Measurements from ENCODE around the gene AMIGO3.
"Not testable (repeated sequence)": the region's sequence is repeated elsewhere in the genome, so short reads cannot be mapped to it uniquely, and the experiment has no call there.

Gene AMIGO3, protein sequence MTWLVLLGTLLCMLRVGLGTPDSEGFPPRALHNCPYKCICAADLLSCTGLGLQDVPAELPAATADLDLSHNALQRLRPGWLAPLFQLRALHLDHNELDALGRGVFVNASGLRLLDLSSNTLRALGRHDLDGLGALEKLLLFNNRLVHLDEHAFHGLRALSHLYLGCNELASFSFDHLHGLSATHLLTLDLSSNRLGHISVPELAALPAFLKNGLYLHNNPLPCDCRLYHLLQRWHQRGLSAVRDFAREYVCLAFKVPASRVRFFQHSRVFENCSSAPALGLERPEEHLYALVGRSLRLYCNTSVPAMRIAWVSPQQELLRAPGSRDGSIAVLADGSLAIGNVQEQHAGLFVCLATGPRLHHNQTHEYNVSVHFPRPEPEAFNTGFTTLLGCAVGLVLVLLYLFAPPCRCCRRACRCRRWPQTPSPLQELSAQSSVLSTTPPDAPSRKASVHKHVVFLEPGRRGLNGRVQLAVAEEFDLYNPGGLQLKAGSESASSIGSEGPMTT

GRCh38 chr3:49719214-49719884 lies at the start of gene AMIGO3:
AMIGO3 (minus strand) TSS chr3:49719684; CDS start chr3:49719465, 219 bp downstream.
- peaks cover 13 to 23% of the 10 kb centered on the region in 2 donors for H3K36me3 ChIP-seq (ENCODE audit: control insufficient read depth in 2 of 2, insufficient read depth in 2 of 2, low read length in 2 of 2)
- H3K4me3 ChIP-seq (ENCODE audit: low read length in 2 of 2) = peak within 1 kb of the TSS; percentile 70 to 83
- peaks cover 0 to 3% of the 10 kb centered on the region in 2 donors for H3K27me3 ChIP-seq (ENCODE audit: control insufficient read depth in 1 of 2, insufficient read depth in 2 of 2, low read length in 2 of 2)
- no peaks in the 10 kb centered on the region for H3K9me3 ChIP-seq (ENCODE audit: control insufficient read depth in 2 of 2, low read length in 2 of 2)
- peak within 1 kb of the TSS; percentile 32 to 47 for H3K9ac ChIP-seq (ENCODE audit: low read length in 2 of 2)
- peaks cover 32% of the 10 kb centered on the region for H3K4me1 ChIP-seq (ENCODE audit: control insufficient read depth, insufficient read depth, low read length)
- peak within 1 kb of the TSS; percentile 18 for H3K27ac ChIP-seq (ENCODE audit: low read length)

DNA sequence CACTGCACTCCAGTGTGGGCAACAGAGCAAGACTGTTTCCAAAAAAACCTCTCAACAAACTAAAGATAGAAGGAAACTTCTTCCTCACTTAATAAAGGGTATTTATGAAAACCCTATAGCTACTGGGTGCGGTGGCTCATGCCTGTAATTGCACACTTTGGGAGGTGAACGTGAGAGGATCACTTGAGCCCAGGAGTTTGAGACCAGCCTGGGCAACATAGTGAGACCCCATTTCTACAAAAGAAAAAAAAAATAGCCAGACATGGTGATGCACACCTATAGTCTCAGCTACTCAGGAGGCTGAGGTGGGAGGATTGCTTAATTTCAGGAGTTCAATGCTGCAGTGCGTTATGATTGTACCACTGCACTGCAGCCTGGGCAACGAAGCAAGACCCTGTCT lies 44.5 kb upstream of the AMIGO3 start:
- Histone ChIP-seq H3K4me1 (ENCODE audit: control insufficient read depth, insufficient read depth, low read length) (no peaks in the 10 kb centered on the region), H3K4me3 (ENCODE audit: low read length in 2 of 2) (no peak overlapping the region), H3K9ac (ENCODE audit: low read length in 2 of 2) (no peak overlapping the region), H3K9me3 (ENCODE audit: control insufficient read depth in 2 of 2, low read length in 2 of 2) (no peaks in the 10 kb centered on the region), H3K36me3 (ENCODE audit: control insufficient read depth in 2 of 2, insufficient read depth in 2 of 2, low read length in 2 of 2) (no peaks in the 10 kb centered on the region), H3K27me3 (ENCODE audit: control insufficient read depth in 1 of 2, insufficient read depth in 2 of 2, low read length in 2 of 2) (no peaks in the 10 kb centered on the region), H3K27ac (ENCODE audit: low read length) (no peak overlapping the region)

DNA sequence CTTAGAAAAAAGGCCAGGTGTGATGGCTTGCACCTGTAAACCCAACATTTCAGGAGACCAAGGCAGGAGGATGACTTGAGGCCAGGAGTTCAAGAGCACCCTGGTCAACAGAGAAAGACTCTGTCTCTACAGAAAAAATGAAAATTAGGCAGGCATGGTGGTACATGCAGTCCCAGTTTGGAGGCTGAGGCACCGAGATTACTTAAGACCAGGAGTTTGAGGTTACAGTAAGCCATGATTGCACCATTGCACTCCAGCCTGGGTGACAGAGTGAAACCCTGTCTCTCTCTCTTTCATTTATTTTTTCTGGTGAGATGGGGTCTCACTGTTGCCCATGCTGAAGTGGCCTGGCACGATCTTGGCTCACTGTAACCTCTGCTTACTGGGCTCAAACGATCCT lies 42.2 kb upstream of the AMIGO3 start:
- Histone ChIP-seq H3K9me3 (ENCODE audit: control insufficient read depth in 2 of 2, low read length in 2 of 2) (no peaks in the 10 kb centered on the region), H3K4me1 (ENCODE audit: control insufficient read depth, insufficient read depth, low read length) (no peaks in the 10 kb centered on the region), H3K36me3 (ENCODE audit: control insufficient read depth in 2 of 2, insufficient read depth in 2 of 2, low read length in 2 of 2) (no peaks in the 10 kb centered on the region), H3K27me3 (ENCODE audit: control insufficient read depth in 1 of 2, insufficient read depth in 2 of 2, low read length in 2 of 2) (no peaks in the 10 kb centered on the region), H3K4me3 (ENCODE audit: low read length in 2 of 2) (no peak overlapping the region), H3K27ac (ENCODE audit: low read length) (no peak overlapping the region), H3K9ac (ENCODE audit: low read length in 2 of 2) (no peak overlapping the region)

DNA sequence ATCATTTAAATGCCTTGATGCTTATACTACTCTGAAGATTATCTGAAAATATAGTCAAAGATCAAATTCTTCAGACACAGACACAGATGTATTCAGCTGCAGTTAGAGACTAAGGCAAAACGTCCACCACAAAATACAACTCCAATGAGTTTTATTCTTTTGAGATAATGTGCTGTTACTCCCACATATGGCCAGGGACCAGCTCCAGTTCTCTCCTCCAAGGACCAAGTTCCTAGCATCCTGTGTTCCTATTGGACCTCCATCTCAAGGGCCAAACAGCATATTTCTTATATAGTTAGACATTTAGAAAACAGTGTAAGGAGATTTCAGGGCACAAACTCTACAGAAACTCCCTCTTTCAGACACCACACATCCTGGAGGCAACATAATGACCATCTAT lies 39.7 kb upstream of the AMIGO3 start:
- H3K36me3 ChIP-seq (ENCODE audit: control insufficient read depth in 2 of 2, insufficient read depth in 2 of 2, low read length in 2 of 2) = no peaks in the 10 kb centered on the region
- H3K27ac ChIP-seq (ENCODE audit: low read length) = no peak overlapping the region
- H3K9me3 ChIP-seq (ENCODE audit: control insufficient read depth in 2 of 2, low read length in 2 of 2) = no peaks in the 10 kb centered on the region
- peaks cover 4% of the 10 kb centered on the region for H3K4me1 ChIP-seq (ENCODE audit: control insufficient read depth, insufficient read depth, low read length)
- H3K27me3 ChIP-seq (ENCODE audit: control insufficient read depth in 1 of 2, insufficient read depth in 2 of 2, low read length in 2 of 2) = no peaks in the 10 kb centered on the region
- H3K4me3 ChIP-seq (ENCODE audit: low read length in 2 of 2) = no peak overlapping the region
- no peak overlapping the region for H3K9ac ChIP-seq (ENCODE audit: low read length in 2 of 2)

DNA sequence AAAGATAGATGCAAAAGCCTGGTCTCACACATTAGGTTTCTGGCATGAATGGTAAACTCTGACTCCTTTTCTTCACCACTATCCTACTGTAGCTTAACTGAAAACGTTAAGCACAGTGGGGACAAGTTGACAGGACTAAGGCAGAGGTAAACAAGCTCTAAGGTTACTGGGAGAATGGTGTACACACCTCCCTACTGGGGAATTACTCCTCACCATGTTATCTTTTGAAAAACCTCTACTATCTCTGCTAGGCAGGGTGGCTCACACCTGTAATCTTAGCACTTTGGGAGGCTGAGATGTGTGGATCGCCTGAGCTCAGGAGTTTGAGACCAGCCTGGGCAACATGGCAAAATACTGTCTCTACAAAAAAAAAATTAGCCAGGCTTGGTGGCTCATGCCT lies 37.7 kb upstream of the AMIGO3 start:
- no peak overlapping the region for H3K9ac ChIP-seq (ENCODE audit: low read length in 2 of 2)
- peaks cover 8% of the 10 kb centered on the region for H3K4me1 ChIP-seq (ENCODE audit: control insufficient read depth, insufficient read depth, low read length)
- H3K27ac ChIP-seq (ENCODE audit: low read length) = no peak overlapping the region
- H3K27me3 ChIP-seq (ENCODE audit: control insufficient read depth in 1 of 2, insufficient read depth in 2 of 2, low read length in 2 of 2) = no peaks in the 10 kb centered on the region
- H3K36me3 ChIP-seq (ENCODE audit: control insufficient read depth in 2 of 2, insufficient read depth in 2 of 2, low read length in 2 of 2) = no peaks in the 10 kb centered on the region
- no peaks in the 10 kb centered on the region for H3K9me3 ChIP-seq (ENCODE audit: control insufficient read depth in 2 of 2, low read length in 2 of 2)
- no peak overlapping the region for H3K4me3 ChIP-seq (ENCODE audit: low read length in 2 of 2)

DNA sequence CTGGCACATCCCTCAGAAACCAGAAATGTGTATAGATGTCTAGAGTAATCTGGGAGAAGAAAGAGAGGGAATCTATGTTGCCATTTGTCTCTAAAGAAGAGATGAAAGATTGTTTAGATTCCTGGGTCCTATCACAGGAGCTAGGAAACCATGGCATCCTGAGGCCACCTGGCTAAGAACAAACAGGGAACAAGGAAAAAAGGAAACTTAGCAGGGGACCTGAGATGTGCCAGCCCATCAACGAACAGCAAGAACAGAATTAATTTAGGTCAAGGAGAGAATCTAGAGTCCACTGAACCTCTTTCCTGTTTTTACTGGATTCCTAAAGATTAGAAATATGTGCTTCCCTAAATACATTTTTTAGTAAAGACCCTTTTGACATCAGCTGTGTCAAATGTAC lies 36.6 kb upstream of the AMIGO3 start:
- Histone ChIP-seq H3K36me3 (ENCODE audit: control insufficient read depth in 2 of 2, insufficient read depth in 2 of 2, low read length in 2 of 2) (no peaks in the 10 kb centered on the region), H3K9me3 (ENCODE audit: control insufficient read depth in 2 of 2, low read length in 2 of 2) (no peaks in the 10 kb centered on the region), H3K4me3 (ENCODE audit: low read length in 2 of 2) (no peak overlapping the region), H3K4me1 (ENCODE audit: control insufficient read depth, insufficient read depth, low read length) (peaks cover 8% of the 10 kb centered on the region), H3K27ac (ENCODE audit: low read length) (no peak overlapping the region), H3K9ac (ENCODE audit: low read length in 2 of 2) (no peak overlapping the region), H3K27me3 (ENCODE audit: control insufficient read depth in 1 of 2, insufficient read depth in 2 of 2, low read length in 2 of 2) (no peaks in the 10 kb centered on the region)

DNA sequence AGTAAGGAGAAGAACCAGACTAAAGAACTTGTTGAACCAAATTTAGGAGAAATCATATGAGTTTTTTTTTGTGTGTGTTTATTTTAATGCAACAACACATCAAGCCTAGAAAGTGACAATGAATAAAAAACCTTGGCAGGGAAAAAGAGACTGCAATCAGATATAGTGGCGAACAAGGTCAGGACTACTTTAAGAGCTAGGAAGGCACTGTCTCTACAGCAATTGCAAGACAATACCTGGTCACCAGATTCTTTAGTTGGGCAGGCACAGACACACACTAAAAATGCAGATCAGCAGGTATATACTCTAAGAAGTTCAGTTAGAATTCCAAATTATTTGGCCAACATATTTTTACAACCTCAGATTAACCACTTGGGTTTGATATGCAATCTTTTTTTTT lies 35.1 kb upstream of the AMIGO3 start:
- peaks cover 8% of the 10 kb centered on the region for H3K4me1 ChIP-seq (ENCODE audit: control insufficient read depth, insufficient read depth, low read length)

GRCh38 chr3:49751501-49751900 lies 32.0 kb upstream of the AMIGO3 start:
- Histone ChIP-seq H3K27ac (ENCODE audit: low read length) (no peak overlapping the region), H3K9ac (ENCODE audit: low read length in 2 of 2) (no peak overlapping the region), H3K4me3 (ENCODE audit: low read length in 2 of 2) (no peak overlapping the region), H3K4me1 (ENCODE audit: control insufficient read depth, insufficient read depth, low read length) (peaks cover 8% of the 10 kb centered on the region), H3K9me3 (ENCODE audit: control insufficient read depth in 2 of 2, low read length in 2 of 2) (no peaks in the 10 kb centered on the region), H3K36me3 (ENCODE audit: control insufficient read depth in 2 of 2, insufficient read depth in 2 of 2, low read length in 2 of 2) (peaks cover 5 to 8% of the 10 kb centered on the region in 2 donors), H3K27me3 (ENCODE audit: control insufficient read depth in 1 of 2, insufficient read depth in 2 of 2, low read length in 2 of 2) (no peaks in the 10 kb centered on the region)

More for the DNA sequence above, 35.1 kb upstream of the AMIGO3 start:
- no peak overlapping the region for H3K27ac ChIP-seq (ENCODE audit: low read length)
- no peak overlapping the region for H3K4me3 ChIP-seq (ENCODE audit: low read length in 2 of 2)
- H3K9me3 ChIP-seq (ENCODE audit: control insufficient read depth in 2 of 2, low read length in 2 of 2) = no peaks in the 10 kb centered on the region
- no peaks in the 10 kb centered on the region for H3K36me3 ChIP-seq (ENCODE audit: control insufficient read depth in 2 of 2, insufficient read depth in 2 of 2, low read length in 2 of 2)
- H3K9ac ChIP-seq (ENCODE audit: low read length in 2 of 2) = no peak overlapping the region
- H3K27me3 ChIP-seq (ENCODE audit: control insufficient read depth in 1 of 2, insufficient read depth in 2 of 2, low read length in 2 of 2) = no peaks in the 10 kb centered on the region

GRCh38 chr3:49750056-49750455 lies 30.6 kb upstream of the AMIGO3 start:
- H3K9ac ChIP-seq (ENCODE audit: low read length in 2 of 2) = no peak overlapping the region
- peaks cover 5 to 8% of the 10 kb centered on the region in 2 donors for H3K36me3 ChIP-seq (ENCODE audit: control insufficient read depth in 2 of 2, insufficient read depth in 2 of 2, low read length in 2 of 2)
- H3K4me1 ChIP-seq (ENCODE audit: control insufficient read depth, insufficient read depth, low read length) = peaks cover 12% of the 10 kb centered on the region
- H3K27ac ChIP-seq (ENCODE audit: low read length) = no peak overlapping the region
- H3K9me3 ChIP-seq (ENCODE audit: control insufficient read depth in 2 of 2, low read length in 2 of 2) = no peaks in the 10 kb centered on the region
- H3K27me3 ChIP-seq (ENCODE audit: control insufficient read depth in 1 of 2, insufficient read depth in 2 of 2, low read length in 2 of 2) = no peaks in the 10 kb centered on the region
- H3K4me3 ChIP-seq (ENCODE audit: low read length in 2 of 2) = no peak overlapping the region

DNA sequence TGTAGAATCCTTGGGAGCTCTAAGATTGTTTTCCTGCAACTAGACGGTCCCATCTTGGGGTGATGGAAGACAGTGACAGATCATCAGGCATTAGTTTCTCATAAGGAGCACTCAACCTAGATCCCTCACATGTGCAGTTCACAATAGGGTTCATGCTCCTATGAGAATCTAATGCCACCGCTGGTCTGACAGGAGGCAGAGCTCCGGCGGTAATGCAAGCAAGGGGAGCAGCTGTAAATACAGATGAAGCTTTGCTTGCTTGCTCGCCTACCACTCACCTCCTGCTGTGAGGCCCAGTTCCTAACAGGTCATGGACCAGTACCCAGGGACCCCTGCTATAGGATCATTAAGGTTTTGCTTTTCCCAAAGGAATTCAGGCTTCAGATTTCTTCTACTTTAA lies 29.4 kb upstream of the AMIGO3 start:
- not testable (repeated sequence) for H3K27me3 ChIP-seq (ENCODE audit: control insufficient read depth in 1 of 2, insufficient read depth in 2 of 2, low read length in 2 of 2); H3K27ac ChIP-seq (ENCODE audit: low read length); H3K4me1 ChIP-seq (ENCODE audit: control insufficient read depth, insufficient read depth, low read length); H3K9me3 ChIP-seq (ENCODE audit: control insufficient read depth in 2 of 2, low read length in 2 of 2); H3K36me3 ChIP-seq (ENCODE audit: control insufficient read depth in 2 of 2, insufficient read depth in 2 of 2, low read length in 2 of 2); H3K9ac ChIP-seq (ENCODE audit: low read length in 2 of 2); H3K4me3 ChIP-seq (ENCODE audit: low read length in 2 of 2)

All from stomach smooth muscle (tissue), 2 donors.